ENCODE data around the gene SLC10A7.

Gene SLC10A7

DNA sequence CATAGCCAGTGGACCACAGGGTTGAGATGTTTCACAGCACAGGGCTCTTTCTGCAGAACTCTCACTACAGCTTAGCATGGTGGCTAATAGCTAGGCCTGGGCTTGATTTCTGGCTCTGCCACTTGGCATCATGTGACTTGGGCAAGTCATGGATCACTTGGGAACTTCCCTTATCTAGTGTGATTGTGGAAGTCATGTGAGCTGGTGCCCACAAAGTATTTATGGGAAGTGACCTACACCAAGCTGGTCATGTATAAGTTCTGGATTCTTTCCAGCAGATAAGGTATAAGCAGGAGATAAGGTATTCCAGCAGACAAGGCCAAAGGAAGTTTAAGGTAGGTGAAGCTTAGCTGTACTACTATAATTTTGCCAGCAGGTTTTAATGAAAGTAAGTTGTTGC is 246.4 kb downstream of the SLC10A7 start:
- ATAC-seq = no peak
- TF ChIP-seq CSDC2 (CRISPR knock-in tag; IDR thresholded peaks at IDR 0.05) = no peak
- no peak for TF ChIP-seq ZFP30 (CRISPR knock-in tag; IDR thresholded peaks at IDR 0.05)
- no peak for TF ChIP-seq BACH2 (CRISPR knock-in tag; IDR thresholded peaks at IDR 0.05; ENCODE audit: borderline replicate concordance)
- no peak for TF ChIP-seq ZFP3 (CRISPR knock-in tag; IDR thresholded peaks at IDR 0.05)

DNA sequence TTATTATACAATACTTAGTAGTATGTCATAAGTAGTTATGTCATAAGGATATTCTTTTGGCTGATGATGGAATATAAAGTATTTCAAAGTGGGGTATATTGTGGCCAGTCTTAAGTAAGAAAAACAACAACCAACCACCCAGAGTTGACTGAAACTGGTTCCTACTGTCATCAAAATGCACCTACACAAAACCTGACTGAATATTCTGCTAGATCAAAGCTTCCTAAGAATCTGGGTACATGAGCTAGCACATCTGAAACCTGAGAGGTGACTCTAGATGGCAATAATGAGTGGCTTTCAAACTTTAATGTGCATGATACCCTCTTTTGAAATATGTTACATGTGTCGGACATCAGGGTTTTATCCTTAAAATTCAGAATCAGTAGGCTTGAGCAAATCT is 247.0 kb downstream of the SLC10A7 start:
- ATAC-seq = no peak
- TF ChIP-seq ZFP3 (CRISPR knock-in tag; IDR thresholded peaks at IDR 0.05) = no peak
- TF ChIP-seq ISL1 (CRISPR knock-in tag; IDR thresholded peaks at IDR 0.05) = no peak
- TF ChIP-seq, protein P1, sequence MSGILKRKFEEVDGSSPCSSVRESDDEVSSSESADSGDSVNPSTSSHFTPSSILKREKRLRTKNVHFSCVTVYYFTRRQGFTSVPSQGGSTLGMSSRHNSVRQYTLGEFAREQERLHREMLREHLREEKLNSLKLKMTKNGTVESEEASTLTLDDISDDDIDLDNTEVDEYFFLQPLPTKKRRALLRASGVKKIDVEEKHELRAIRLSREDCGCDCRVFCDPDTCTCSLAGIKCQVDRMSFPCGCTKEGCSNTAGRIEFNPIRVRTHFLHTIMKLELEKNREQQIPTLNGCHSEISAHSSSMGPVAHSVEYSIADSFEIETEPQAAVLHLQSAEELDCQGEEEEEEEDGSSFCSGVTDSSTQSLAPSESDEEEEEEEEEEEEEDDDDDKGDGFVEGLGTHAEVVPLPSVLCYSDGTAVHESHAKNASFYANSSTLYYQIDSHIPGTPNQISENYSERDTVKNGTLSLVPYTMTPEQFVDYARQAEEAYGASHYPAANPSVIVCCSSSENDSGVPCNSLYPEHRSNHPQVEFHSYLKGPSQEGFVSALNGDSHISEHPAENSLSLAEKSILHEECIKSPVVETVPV (CRISPR knock-in tag; IDR thresholded peaks at IDR 0.05) = no peak
- TF ChIP-seq SNAI2 (CRISPR knock-in tag; IDR thresholded peaks at IDR 0.05) = no peak
- no peak for TF ChIP-seq ZNF8 (CRISPR knock-in tag; IDR thresholded peaks at IDR 0.05)
- no peak for TF ChIP-seq ZNF70 (CRISPR knock-in tag; IDR thresholded peaks at IDR 0.05)
- TF ChIP-seq ARNTL (CRISPR knock-in tag; IDR thresholded peaks at IDR 0.05; ENCODE audit: borderline replicate concordance, low read depth) = no peak
- no peak for TF ChIP-seq BACH2 (CRISPR knock-in tag; IDR thresholded peaks at IDR 0.05; ENCODE audit: borderline replicate concordance)
- TF ChIP-seq RARB (CRISPR knock-in tag; IDR thresholded peaks at IDR 0.05) = no peak
- no peak for TF ChIP-seq TOX (CRISPR knock-in tag; IDR thresholded peaks at IDR 0.05; ENCODE audit: borderline replicate concordance)
- TF ChIP-seq OSR1 (CRISPR knock-in tag; IDR thresholded peaks at IDR 0.05) = no peak
- no peak for TF ChIP-seq ESRRG (CRISPR knock-in tag; IDR thresholded peaks at IDR 0.05)
- TF ChIP-seq GLIS3 (CRISPR knock-in tag; IDR thresholded peaks at IDR 0.05) = no peak
- TF ChIP-seq, protein P2, sequence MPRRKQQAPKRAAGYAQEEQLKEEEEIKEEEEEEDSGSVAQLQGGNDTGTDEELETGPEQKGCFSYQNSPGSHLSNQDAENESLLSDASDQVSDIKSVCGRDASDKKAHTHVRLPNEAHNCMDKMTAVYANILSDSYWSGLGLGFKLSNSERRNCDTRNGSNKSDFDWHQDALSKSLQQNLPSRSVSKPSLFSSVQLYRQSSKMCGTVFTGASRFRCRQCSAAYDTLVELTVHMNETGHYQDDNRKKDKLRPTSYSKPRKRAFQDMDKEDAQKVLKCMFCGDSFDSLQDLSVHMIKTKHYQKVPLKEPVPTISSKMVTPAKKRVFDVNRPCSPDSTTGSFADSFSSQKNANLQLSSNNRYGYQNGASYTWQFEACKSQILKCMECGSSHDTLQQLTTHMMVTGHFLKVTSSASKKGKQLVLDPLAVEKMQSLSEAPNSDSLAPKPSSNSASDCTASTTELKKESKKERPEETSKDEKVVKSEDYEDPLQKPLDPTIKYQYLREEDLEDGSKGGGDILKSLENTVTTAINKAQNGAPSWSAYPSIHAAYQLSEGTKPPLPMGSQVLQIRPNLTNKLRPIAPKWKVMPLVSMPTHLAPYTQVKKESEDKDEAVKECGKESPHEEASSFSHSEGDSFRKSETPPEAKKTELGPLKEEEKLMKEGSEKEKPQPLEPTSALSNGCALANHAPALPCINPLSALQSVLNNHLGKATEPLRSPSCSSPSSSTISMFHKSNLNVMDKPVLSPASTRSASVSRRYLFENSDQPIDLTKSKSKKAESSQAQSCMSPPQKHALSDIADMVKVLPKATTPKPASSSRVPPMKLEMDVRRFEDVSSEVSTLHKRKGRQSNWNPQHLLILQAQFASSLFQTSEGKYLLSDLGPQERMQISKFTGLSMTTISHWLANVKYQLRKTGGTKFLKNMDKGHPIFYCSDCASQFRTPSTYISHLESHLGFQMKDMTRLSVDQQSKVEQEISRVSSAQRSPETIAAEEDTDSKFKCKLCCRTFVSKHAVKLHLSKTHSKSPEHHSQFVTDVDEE (CRISPR knock-in tag; IDR thresholded peaks at IDR 0.05) = no peak
- TF ChIP-seq TCF4 (CRISPR knock-in tag; IDR thresholded peaks at IDR 0.05; ENCODE audit: borderline replicate concordance) = no peak
- TF ChIP-seq, protein P3, sequence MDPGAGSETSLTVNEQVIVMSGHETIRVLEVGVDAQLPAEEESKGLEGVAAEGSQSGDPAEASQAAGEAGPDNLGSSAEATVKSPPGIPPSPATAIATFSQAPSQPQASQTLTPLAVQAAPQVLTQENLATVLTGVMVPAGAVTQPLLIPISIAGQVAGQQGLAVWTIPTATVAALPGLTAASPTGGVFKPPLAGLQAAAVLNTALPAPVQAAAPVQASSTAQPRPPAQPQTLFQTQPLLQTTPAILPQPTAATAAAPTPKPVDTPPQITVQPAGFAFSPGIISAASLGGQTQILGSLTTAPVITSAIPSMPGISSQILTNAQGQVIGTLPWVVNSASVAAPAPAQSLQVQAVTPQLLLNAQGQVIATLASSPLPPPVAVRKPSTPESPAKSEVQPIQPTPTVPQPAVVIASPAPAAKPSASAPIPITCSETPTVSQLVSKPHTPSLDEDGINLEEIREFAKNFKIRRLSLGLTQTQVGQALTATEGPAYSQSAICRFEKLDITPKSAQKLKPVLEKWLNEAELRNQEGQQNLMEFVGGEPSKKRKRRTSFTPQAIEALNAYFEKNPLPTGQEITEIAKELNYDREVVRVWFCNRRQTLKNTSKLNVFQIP (CRISPR knock-in tag; IDR thresholded peaks at IDR 0.05; ENCODE audit: borderline replicate concordance, low read depth) = no peak

DNA sequence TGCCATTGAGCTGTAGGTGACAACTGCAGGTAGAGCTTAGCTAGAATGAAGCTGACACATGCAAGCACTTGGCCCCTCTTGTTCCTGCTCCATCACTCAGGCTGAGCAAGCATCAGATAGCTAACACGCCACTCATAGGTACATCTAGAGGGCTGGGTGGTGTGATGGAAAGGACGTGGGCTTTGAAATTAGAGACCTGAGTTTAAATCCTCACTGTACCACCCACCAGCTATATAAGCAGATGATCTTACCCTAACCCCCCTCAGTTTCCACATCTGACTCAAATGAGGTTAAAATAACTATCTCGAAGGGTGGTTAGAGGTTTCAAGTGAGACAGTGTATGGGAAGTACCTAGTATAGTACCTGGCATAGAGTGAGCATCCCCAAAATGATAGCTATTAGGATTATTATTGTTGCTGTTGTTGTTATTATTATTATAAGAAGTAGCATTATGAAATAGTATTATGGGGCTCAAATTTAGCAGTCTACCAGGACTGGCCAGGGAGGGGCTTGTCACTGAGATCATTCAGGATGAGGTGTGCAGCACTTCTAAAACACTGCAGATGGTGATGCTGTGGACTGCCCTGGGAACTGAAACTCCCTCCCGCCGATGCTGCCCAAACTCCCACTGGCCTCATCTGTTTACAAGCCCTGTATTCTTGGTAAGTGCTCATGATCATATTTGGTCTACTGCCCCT is 248.4 kb downstream of the SLC10A7 start:
- no peak for ATAC-seq
- TF ChIP-seq ZC3H10 (CRISPR knock-in tag; IDR thresholded peaks at IDR 0.05) = no peak
- TF ChIP-seq, protein P3 (CRISPR knock-in tag; IDR thresholded peaks at IDR 0.05; ENCODE audit: borderline replicate concordance, low read depth) = no peak
- TF ChIP-seq ZFP30 (CRISPR knock-in tag; IDR thresholded peaks at IDR 0.05) = no peak
- TF ChIP-seq, protein P2 (CRISPR knock-in tag; IDR thresholded peaks at IDR 0.05) = no peak
- TF ChIP-seq, protein P1 (CRISPR knock-in tag; IDR thresholded peaks at IDR 0.05) = no peak
- TF ChIP-seq TCF4 (CRISPR knock-in tag; IDR thresholded peaks at IDR 0.05; ENCODE audit: borderline replicate concordance) = no peak
